ENCODE data around the gene CYP8B1.

DNA sequence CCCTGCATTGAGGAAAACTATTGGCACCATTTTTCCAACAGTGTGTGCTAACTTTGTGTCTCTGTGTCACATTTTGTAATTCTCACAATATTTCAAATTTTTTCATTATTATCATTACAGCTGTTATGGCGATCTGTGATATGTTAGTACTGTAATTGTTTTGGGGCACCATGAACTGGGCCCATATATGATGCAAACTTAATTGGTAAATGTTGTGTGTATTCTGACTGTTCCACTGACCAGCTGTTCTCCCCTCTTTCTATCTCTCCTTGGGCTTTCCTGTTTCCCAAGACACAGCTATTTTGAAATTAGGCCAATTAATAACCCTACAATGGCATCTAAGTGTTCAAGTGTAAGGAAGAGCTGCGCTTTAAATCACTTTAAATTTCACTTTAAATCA, 2.2 kb upstream of the CYP8B1 start:
- no peak for TF ChIP-seq CTCF (IDR thresholded peaks at IDR 0.05)
- no peak for TF ChIP-seq POLR2A (IDR thresholded peaks at IDR 0.05)
